Neutrophil (primary cell): ENCODE data around the gene SORCS2.
"Not testable (repeated sequence)": the region's sequence is repeated elsewhere in the genome, so short reads cannot be mapped to it uniquely, and the experiment has no call there.

Experiments used
- H3K27ac ChIP-seq: fragments of 200-600 bp; sonication (generic); 2 replicates; pipeline ENCODE4 v1.5.1; 2016; ENCODE audit warnings: mild to moderate bottlenecking, moderate library complexity
- H3K27me3 ChIP-seq: fragments of 200-600 bp; sonication (generic); 2 replicates; pipeline ENCODE4 v1.6.0; 2016; ENCODE audit warnings: mild to moderate bottlenecking
- H3K36me3 ChIP-seq: fragments of 200-600 bp; sonication (generic); 2 replicates; pipeline ENCODE4 v1.5.1; 2017
- H3K4me1 ChIP-seq, 2 experiments: fragments of 200-600 bp in 1 of 2; sonication (generic) in 1 of 2; 1 replicate in 1 of 2; 2 replicates in 1 of 2; pipeline versions ENCODE4 v1.5.1 to v1.6.1; 2013 to 2016; ENCODE audit warnings: low read depth in 1 of 2, low read length in 1 of 2, mild to moderate bottlenecking in 1 of 2, moderate library complexity in 1 of 2; ENCODE audit not compliant: control insufficient read depth in 1 of 2, insufficient read depth in 1 of 2
- H3K4me3 ChIP-seq, 2 experiments: fragments of 200-600 bp in 1 of 2; sonication (generic) in 1 of 2; 1 replicate in 1 of 2; 2 replicates in 1 of 2; pipeline ENCODE4 v1.5.1; 2013 to 2016; ENCODE audit warnings: low read depth in 1 of 2, low read length in 1 of 2, mild to moderate bottlenecking in 1 of 2, moderate library complexity in 1 of 2
- H3K9me3 ChIP-seq: fragments of 200-600 bp; sonication (generic); 2 replicates; pipeline ENCODE4 v1.5.1; 2016
- TF ChIP-seq, protein P1 (sequence below): fragments of 200-600 bp; sonication (generic); IDR thresholded peaks from 2 replicates; pipeline ENCODE4 v1.5.1; 2016; ENCODE audit warnings: antibody characterized with exemption

SORCS2 gene

DNA sequence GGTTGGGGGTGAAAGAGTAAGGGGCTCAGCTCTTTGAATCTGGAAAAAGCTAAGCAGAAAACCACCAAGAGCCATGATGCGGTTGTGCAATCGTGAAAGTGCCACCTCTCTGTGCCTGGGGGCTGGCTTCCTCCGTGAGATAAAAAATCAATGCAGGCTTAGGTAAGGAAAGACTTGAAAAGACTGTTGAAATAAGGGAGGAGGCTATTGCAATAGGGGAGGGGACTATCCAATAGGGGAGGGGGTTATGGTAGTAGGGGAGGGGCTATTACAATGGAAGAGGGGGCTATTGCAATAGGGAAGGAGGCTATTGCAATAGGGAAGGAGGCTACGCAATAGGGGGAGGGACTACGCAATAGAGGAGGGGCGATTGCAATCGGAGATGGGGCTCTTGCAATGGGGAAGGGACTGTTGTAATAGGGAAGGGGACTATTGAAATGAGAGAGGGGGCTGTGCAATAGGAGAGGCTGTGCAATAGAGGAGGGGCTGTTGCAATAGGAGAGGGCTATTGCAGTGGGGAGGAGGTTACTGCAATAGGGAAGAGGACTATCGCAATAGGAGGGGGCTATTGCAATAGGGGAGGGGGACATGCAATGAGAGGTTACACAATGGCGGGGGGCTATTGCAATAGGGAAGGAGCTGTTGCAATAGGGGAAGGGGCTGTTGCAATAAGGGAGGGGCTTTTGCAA lies 404.7 kb downstream of the SORCS2 start:
- H3K9me3 ChIP-seq: no peaks in the 10 kb centered on the region
- H3K27me3 ChIP-seq: peaks cover 8% of the 10 kb centered on the region
- H3K27ac ChIP-seq: no peak overlapping the region
- no peak overlapping the region for H3K4me3 ChIP-seq
- H3K4me1 ChIP-seq: no peaks in the 10 kb centered on the region
- TF ChIP-seq, protein P1, sequence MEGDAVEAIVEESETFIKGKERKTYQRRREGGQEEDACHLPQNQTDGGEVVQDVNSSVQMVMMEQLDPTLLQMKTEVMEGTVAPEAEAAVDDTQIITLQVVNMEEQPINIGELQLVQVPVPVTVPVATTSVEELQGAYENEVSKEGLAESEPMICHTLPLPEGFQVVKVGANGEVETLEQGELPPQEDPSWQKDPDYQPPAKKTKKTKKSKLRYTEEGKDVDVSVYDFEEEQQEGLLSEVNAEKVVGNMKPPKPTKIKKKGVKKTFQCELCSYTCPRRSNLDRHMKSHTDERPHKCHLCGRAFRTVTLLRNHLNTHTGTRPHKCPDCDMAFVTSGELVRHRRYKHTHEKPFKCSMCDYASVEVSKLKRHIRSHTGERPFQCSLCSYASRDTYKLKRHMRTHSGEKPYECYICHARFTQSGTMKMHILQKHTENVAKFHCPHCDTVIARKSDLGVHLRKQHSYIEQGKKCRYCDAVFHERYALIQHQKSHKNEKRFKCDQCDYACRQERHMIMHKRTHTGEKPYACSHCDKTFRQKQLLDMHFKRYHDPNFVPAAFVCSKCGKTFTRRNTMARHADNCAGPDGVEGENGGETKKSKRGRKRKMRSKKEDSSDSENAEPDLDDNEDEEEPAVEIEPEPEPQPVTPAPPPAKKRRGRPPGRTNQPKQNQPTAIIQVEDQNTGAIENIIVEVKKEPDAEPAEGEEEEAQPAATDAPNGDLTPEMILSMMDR: no peak
- no peaks in the 10 kb centered on the region for H3K36me3 ChIP-seq

DNA sequence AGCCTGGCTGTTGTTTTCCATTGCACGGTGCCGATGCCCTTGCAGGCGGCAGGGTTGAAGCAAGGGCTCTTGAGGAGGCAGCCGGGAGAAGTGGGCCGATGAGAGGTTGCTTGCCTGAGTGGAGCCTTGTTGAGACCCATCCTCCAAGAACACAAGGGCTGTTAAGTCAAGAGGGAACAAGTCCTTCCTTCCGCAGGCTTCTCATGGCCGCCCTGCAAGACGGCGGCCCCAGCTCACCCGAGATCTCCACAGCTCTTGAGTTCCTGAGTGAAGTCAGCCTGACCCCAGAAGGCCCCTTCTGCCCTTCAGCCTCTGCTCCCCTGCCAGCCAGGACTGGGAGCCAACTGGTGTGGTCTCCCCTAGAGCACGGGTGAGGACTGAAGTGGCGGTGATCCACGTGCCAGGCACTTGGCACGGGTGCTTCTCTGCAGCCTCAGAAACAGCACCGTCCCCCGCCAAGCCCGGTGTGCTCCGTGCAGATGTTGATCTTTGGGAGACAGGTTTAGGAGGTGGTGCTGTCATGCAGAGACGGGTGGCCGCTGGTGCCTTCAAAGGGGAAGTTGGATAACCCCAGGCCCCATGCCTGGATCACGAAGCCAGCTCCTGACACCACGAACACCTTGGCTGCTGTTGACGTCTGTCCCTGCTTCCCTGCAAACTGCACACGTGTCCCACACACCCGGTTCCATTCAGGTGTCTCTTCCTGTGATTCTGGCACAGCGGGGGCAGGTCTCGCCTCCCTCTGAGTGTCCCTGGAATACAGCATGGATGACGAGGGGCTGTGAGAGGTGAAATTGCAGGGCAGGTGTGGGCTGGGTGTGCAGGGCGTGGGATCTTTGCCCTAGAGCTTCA lies 406.8 kb downstream of the SORCS2 start:
- Histone ChIP-seq H3K9me3 (no peaks in the 10 kb centered on the region), H3K27ac (no peak overlapping the region), H3K27me3 (peaks cover 8% of the 10 kb centered on the region), H3K4me1 (no peaks in the 10 kb centered on the region), H3K4me3 (no peak overlapping the region), H3K36me3 (no peaks in the 10 kb centered on the region)
- TF ChIP-seq, protein P1: no peak

DNA sequence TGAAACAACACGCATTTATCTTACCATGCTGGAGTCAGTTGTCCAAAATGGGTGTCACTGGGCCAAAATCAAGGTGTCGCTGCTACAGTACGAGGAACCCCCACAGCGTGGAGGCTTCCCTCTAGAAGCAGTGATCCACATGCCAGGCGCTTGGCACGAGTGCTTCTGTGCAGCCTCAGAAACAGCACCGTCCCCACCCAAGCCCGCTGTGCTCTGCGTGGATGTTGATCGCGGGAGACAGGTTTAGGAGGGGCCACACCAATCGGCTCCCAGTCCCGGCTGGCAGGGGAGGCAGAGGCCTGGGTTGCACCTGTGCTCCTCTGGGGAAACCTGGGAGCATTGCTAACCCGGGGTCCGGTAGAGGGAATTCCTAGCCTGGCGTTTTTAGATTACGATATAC lies 407.9 kb downstream of the SORCS2 start:
- TF ChIP-seq, protein P1: no peak
- H3K4me3 ChIP-seq: no peak overlapping the region
- H3K36me3 ChIP-seq: no peaks in the 10 kb centered on the region
- no peaks in the 10 kb centered on the region for H3K9me3 ChIP-seq
- no peak overlapping the region for H3K27ac ChIP-seq
- no peaks in the 10 kb centered on the region for H3K4me1 ChIP-seq
- H3K27me3 ChIP-seq: peaks cover under 1% of the 10 kb centered on the region

DNA sequence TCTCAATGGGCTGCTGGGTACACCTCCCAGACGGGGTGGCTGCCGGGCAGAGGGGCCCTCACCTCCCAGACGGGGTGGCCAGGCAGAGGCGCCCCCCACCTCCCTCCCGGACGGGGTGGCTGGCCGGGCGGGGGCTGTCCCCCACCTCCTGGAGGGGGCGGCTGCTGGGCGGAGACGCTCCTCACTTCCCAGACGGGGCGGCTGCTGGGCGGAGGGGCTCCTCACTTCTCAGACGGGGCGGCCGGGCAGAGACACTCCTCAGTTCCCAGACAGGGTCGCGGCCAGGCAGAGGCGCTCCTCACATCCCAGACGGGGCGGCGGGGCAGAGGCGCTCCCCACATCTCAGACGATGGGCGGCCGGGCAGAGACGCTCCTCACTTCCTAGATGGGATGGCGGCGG lies 409.8 kb downstream of the SORCS2 start:
- H3K36me3 ChIP-seq, H3K9me3 ChIP-seq, H3K27me3 ChIP-seq, H3K27ac ChIP-seq, H3K4me3 ChIP-seq, H3K4me1 ChIP-seq: not testable (repeated sequence)

DNA sequence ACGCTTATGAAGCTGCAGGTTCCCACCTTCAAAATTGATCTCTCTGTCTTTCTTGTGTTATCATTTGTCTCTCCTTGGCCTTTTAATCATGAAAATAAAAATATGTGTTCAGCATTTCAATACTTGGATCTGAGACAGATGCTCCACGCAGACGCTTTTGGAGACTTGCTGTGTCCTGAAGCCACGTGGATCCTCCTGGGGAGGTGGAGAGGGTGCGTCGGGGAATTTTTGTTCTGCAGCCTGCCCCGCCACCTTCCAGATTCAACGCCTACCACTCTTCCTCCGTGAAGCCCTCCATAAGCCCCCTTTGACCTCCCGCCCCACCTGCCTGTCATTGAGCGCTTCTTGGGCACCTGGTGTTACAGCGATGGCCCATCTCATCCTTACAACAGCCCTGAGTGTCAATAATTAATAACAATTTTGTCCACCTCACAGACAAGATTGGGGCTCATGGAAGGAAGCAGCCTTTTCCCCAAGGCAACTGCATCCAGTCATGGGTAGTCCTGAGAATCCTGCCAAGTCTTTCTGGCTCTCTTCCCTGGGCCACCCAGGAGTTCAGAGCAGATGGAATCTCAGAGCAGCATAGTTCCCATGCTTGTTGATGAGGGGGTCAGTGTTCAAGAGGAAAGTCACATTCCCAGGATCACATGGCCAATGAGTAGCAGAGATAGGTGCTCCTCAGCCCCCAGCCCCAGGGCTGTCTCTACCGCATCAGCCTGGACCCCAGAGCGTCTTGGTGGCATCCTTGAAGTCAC lies 415.0 kb downstream of the SORCS2 start:
- no peaks in the 10 kb centered on the region for H3K4me1 ChIP-seq
- no peaks in the 10 kb centered on the region for H3K9me3 ChIP-seq

More for the DNA sequence above, 415.0 kb downstream of the SORCS2 start:
- no peaks in the 10 kb centered on the region for H3K36me3 ChIP-seq
- TF ChIP-seq, protein P1: no peak
- H3K27me3 ChIP-seq: no peaks in the 10 kb centered on the region
- H3K4me3 ChIP-seq: no peak overlapping the region
- H3K27ac ChIP-seq: no peak overlapping the region
